Trophoblast cell (in vitro differentiated cells and primary cell): ENCODE measurements around the gene PTPRM.

ENCODE experiments used
- DNase-seq, 2 donors: peaks; one replicate each; pipeline ENCODE4 v3.0.0-alpha.2; 2016
- H2AFZ ChIP-seq: 2 replicates; pipeline ENCODE4 v1.6.1; 2013; ENCODE audit warnings: low read length, moderate library complexity, mild to moderate bottlenecking; ENCODE audit not compliant: insufficient read depth, poor library complexity
- H2AK5ac ChIP-seq: 2 replicates; pipeline ENCODE4 v1.6.1; 2013; ENCODE audit warnings: mild to moderate bottlenecking, low read length
- H2BK120ac ChIP-seq: 2 replicates; pipeline ENCODE4 v1.6.1; 2013; ENCODE audit warnings: low read length, mild to moderate bottlenecking, moderate library complexity; ENCODE audit not compliant: insufficient read depth, poor library complexity
- H2BK12ac ChIP-seq: 2 replicates; pipeline ENCODE4 v1.6.1; 2013; ENCODE audit warnings: mild to moderate bottlenecking, low read length, moderate library complexity
- H2BK5ac ChIP-seq: 2 replicates; pipeline ENCODE4 v1.6.1; 2013; ENCODE audit warnings: low read length, low read depth, moderate library complexity, mild to moderate bottlenecking; ENCODE audit not compliant: poor library complexity
- H3K14ac ChIP-seq: 2 replicates; pipeline ENCODE4 v1.6.1; 2013; ENCODE audit warnings: mild to moderate bottlenecking, low read length
- H3K18ac ChIP-seq: 2 replicates; pipeline ENCODE4 v1.6.1; 2013; ENCODE audit warnings: mild to moderate bottlenecking, low read length
- H3K23ac ChIP-seq: 2 replicates; pipeline ENCODE4 v1.6.1; 2013; ENCODE audit warnings: low read length
- H3K27ac ChIP-seq: 2 replicates; pipeline ENCODE4 v1.5.1; 2013; ENCODE audit warnings: low read depth, mild to moderate bottlenecking, inconsistent platforms, low read length, moderate library complexity
- H3K27me3 ChIP-seq: 2 replicates; pipeline ENCODE4 v1.6.1; 2013; ENCODE audit warnings: inconsistent platforms, mild to moderate bottlenecking, low read length, moderate library complexity; ENCODE audit not compliant: insufficient read depth
- H3K36me3 ChIP-seq, 2 experiments: 1 replicate in 1 of 2; 2 replicates in 1 of 2; pipeline ENCODE4 v1.6.1; 2013; ENCODE audit warnings: low read length in 2 of 2, mild to moderate bottlenecking in 2 of 2, moderate library complexity in 1 of 2; ENCODE audit not compliant: insufficient read depth in 2 of 2, control insufficient read depth in 1 of 2
- H3K4ac ChIP-seq: 2 replicates; pipeline ENCODE4 v1.6.1; 2013; ENCODE audit warnings: low read depth, mild to moderate bottlenecking, low read length, moderate library complexity
- H3K4me1 ChIP-seq, 2 experiments: 1 replicate in 1 of 2; 2 replicates in 1 of 2; pipeline ENCODE4 v1.6.1; 2013; ENCODE audit warnings: low read length in 2 of 2, mild to moderate bottlenecking in 2 of 2, moderate library complexity in 1 of 2; ENCODE audit not compliant: insufficient read depth in 2 of 2, control insufficient read depth in 1 of 2
- H3K4me2 ChIP-seq: 2 replicates; pipeline ENCODE4 v1.6.1; 2013; ENCODE audit warnings: inconsistent platforms, mild to moderate bottlenecking, low read length, moderate library complexity
- H3K4me3 ChIP-seq: 2 replicates; pipeline ENCODE4 v1.5.1; 2013; ENCODE audit warnings: mild to moderate bottlenecking, low read depth, low read length, inconsistent platforms
- H3K79me1 ChIP-seq: one replicate; pipeline ENCODE4 v1.6.1; 2013; ENCODE audit warnings: low read length
- H3K79me2 ChIP-seq: 2 replicates; pipeline ENCODE4 v1.6.1; 2013; ENCODE audit warnings: low read length, mild to moderate bottlenecking; ENCODE audit not compliant: control insufficient read depth, insufficient read depth, poor library complexity
- H3K9ac ChIP-seq: 2 replicates; pipeline ENCODE4 v1.6.1; 2013; ENCODE audit warnings: mild to moderate bottlenecking, low read length
- H3K9me3 ChIP-seq: 2 replicates; pipeline ENCODE4 v1.6.1; 2013; ENCODE audit warnings: low read depth, mild to moderate bottlenecking, control low read depth, inconsistent platforms, low read length; ENCODE audit not compliant: insufficient read depth
- H4K12ac ChIP-seq: 2 replicates; pipeline ENCODE4 v1.6.1; 2013; ENCODE audit warnings: low read depth, mild to moderate bottlenecking, low read length, moderate library complexity
- H4K8ac ChIP-seq: 2 replicates; pipeline ENCODE4 v1.6.1; 2013; ENCODE audit warnings: low read depth, mild to moderate bottlenecking, low read length, moderate library complexity
- H4K91ac ChIP-seq: one replicate; pipeline ENCODE4 v1.6.1; 2013; ENCODE audit warnings: low read depth, mild to moderate bottlenecking, low read length, moderate library complexity
- WGBS: extraction: QIAGEN DNeasy Blood & Tissue Kit; methylation state at CpG from one replicate; pipeline ENCODE4 v1.1.7; 2013; ENCODE audit warnings: missing lambda C conversion rate; ENCODE audit not compliant: insufficient read length, insufficient coverage; ENCODE audit errors: extremely low coverage; 5-methylcytosine and 5-hydroxymethylcytosine counted together

The PTPRM gene

GRCh38 chr18:7878265-7879211 is 311.4 kb downstream of the PTPRM start:
- no peak overlapping the region for H2AK5ac ChIP-seq
- H3K27me3 ChIP-seq: no peaks in the 10 kb centered on the region
- no peak overlapping the region for H3K23ac ChIP-seq
- H3K79me1 ChIP-seq: no peaks in the 10 kb centered on the region
- H2BK12ac ChIP-seq: no peak overlapping the region
- H2BK120ac ChIP-seq: no peak overlapping the region
- no peaks in the 10 kb centered on the region for H3K36me3 ChIP-seq
- no peak overlapping the region for H4K8ac ChIP-seq
- H3K4me1 ChIP-seq: no peaks in the 10 kb centered on the region
- no peak overlapping the region for H4K12ac ChIP-seq
- no peak for DNase-seq
- no peak overlapping the region for H3K27ac ChIP-seq
- H3K4ac ChIP-seq: no peak overlapping the region
- no peak overlapping the region for H3K4me3 ChIP-seq
- H3K79me2 ChIP-seq: no peaks in the 10 kb centered on the region
- no peak overlapping the region for H3K4me2 ChIP-seq
- H3K18ac ChIP-seq: no peak overlapping the region
- no CpG with 5 or more reads among the region's 6 CpGs for WGBS
- no peak overlapping the region for H3K9ac ChIP-seq
- H2BK5ac ChIP-seq: no peak overlapping the region
- no peak overlapping the region for H2AFZ ChIP-seq
- H3K14ac ChIP-seq: no peak overlapping the region
- H4K91ac ChIP-seq: no peak overlapping the region
- peaks cover 2% of the 10 kb centered on the region for H3K9me3 ChIP-seq

- DNase-seq: no peak
- WGBS: no CpG with 5 or more reads among the region's 4 CpGs
- Histone ChIP-seq H2AK5ac (no peak overlapping the region), H3K18ac (no peak overlapping the region), H4K91ac (no peak overlapping the region), H3K9me3 (peaks cover 2% of the 10 kb centered on the region), H3K27ac (no peak overlapping the region), H4K12ac (no peak overlapping the region), H3K36me3 (no peaks in the 10 kb centered on the region), H2BK5ac (no peak overlapping the region), H3K79me1 (no peaks in the 10 kb centered on the region), H2BK12ac (no peak overlapping the region), H3K4me3 (no peak overlapping the region), H3K4me1 (no peaks in the 10 kb centered on the region), H4K8ac (no peak overlapping the region), H3K4me2 (no peak overlapping the region), H3K23ac (no peak overlapping the region), H2AFZ (no peak overlapping the region), H3K79me2 (no peaks in the 10 kb centered on the region), H3K9ac (no peak overlapping the region), H2BK120ac (no peak overlapping the region), H3K14ac (no peak overlapping the region), H3K27me3 (no peaks in the 10 kb centered on the region), H3K4ac (no peak overlapping the region)
Measured at GRCh38 chr18:7879717-7880116, 312.6 kb downstream of the PTPRM start.

GRCh38 chr18:7885865-7886264 is 318.7 kb downstream of the PTPRM start:
- Histone ChIP-seq H3K36me3 (peaks cover 0 to 2% of the 10 kb centered on the region in 2 experiments), H4K8ac (no peak overlapping the region), H3K9ac (no peak overlapping the region), H3K27me3 (no peaks in the 10 kb centered on the region), H2AK5ac (no peak overlapping the region), H3K4me2 (no peak overlapping the region), H3K18ac (no peak overlapping the region), H3K79me1 (no peaks in the 10 kb centered on the region), H2BK120ac (no peak overlapping the region), H2AFZ (no peak overlapping the region), H3K23ac (peak overlapping the region; percentile 61), H3K4me1 (no peaks in the 10 kb centered on the region), H3K14ac (no peak overlapping the region), H2BK12ac (no peak overlapping the region), H3K27ac (no peak overlapping the region), H2BK5ac (no peak overlapping the region), H4K12ac (no peak overlapping the region), H3K9me3 (no peaks in the 10 kb centered on the region), H3K4ac (no peak overlapping the region), H3K79me2 (no peaks in the 10 kb centered on the region), H3K4me3 (no peak overlapping the region), H4K91ac (no peak overlapping the region)
- DNase-seq: no peak
- WGBS: no CpG with 5 or more reads among the region's 5 CpGs

GRCh38 chr18:7886436-7886835 is 319.3 kb downstream of the PTPRM start:
- no peaks in the 10 kb centered on the region for H3K79me2 ChIP-seq
- no peak overlapping the region for H3K18ac ChIP-seq
- H3K79me1 ChIP-seq: no peaks in the 10 kb centered on the region
- H4K8ac ChIP-seq: no peak overlapping the region
- H3K4ac ChIP-seq: no peak overlapping the region
- WGBS: no CpG with 5 or more reads among the region's 2 CpGs
- no peaks in the 10 kb centered on the region for H3K9me3 ChIP-seq
- H2BK5ac ChIP-seq: no peak overlapping the region
- no peak overlapping the region for H2BK12ac ChIP-seq
- peaks cover 0 to 2% of the 10 kb centered on the region in 2 experiments for H3K36me3 ChIP-seq
- H4K91ac ChIP-seq: no peak overlapping the region
- no peak overlapping the region for H2AFZ ChIP-seq
- H3K9ac ChIP-seq: no peak overlapping the region
- H3K4me2 ChIP-seq: no peak overlapping the region
- no peak overlapping the region for H4K12ac ChIP-seq
- H2BK120ac ChIP-seq: no peak overlapping the region
- H3K27ac ChIP-seq: no peak overlapping the region
- no peaks in the 10 kb centered on the region for H3K4me1 ChIP-seq
- no peak overlapping the region for H3K4me3 ChIP-seq
- H3K27me3 ChIP-seq: no peaks in the 10 kb centered on the region
- no peak overlapping the region for H3K23ac ChIP-seq
- H2AK5ac ChIP-seq: no peak overlapping the region
- H3K14ac ChIP-seq: no peak overlapping the region
- no peak for DNase-seq
